Uterus (tissue), 2 donors: Measurements from ENCODE around the gene TRIP10.

Experiments
- POLR2A ChIP-seq, 2 donors: fragments of 450-650 bp; IDR thresholded peaks; one replicate each; pipeline ENCODE4 v1.6.1; 2016; ENCODE audit warnings: antibody characterized with exemption in 2 of 2, mild to moderate bottlenecking in 1 of 2, moderate library complexity in 1 of 2
- TF ChIP-seq, protein P1 (sequence below), 4 experiments: fragments of 200-600 bp in 2 of 4; fragments of 450-650 bp in 2 of 4; sonication (generic) in 2 of 4; IDR thresholded peaks; one replicate each; pipeline ENCODE4 v1.5.1; 2016 to 2019; ENCODE audit warnings: antibody characterized with exemption in 4 of 4, mild to moderate bottlenecking in 2 of 4, moderate library complexity in 1 of 4

GRCh38 chr19:6693681-6694080 lies 45.8 kb upstream of the TRIP10 start:
- TF ChIP-seq, protein P1, sequence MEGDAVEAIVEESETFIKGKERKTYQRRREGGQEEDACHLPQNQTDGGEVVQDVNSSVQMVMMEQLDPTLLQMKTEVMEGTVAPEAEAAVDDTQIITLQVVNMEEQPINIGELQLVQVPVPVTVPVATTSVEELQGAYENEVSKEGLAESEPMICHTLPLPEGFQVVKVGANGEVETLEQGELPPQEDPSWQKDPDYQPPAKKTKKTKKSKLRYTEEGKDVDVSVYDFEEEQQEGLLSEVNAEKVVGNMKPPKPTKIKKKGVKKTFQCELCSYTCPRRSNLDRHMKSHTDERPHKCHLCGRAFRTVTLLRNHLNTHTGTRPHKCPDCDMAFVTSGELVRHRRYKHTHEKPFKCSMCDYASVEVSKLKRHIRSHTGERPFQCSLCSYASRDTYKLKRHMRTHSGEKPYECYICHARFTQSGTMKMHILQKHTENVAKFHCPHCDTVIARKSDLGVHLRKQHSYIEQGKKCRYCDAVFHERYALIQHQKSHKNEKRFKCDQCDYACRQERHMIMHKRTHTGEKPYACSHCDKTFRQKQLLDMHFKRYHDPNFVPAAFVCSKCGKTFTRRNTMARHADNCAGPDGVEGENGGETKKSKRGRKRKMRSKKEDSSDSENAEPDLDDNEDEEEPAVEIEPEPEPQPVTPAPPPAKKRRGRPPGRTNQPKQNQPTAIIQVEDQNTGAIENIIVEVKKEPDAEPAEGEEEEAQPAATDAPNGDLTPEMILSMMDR (IDR thresholded peaks at IDR 0.05) = no peak
- no peak for TF ChIP-seq POLR2A (IDR thresholded peaks at IDR 0.05)
